Measurements from ENCODE around the gene FARS2. TPM values are rescaled to one million over a fixed set of nuclear protein-coding genes. Genes with fewer than 3 reads are reported as not detected.

Gene FARS2
- total and polyA plus RNA-seq, 7 donors: 8.1 to 21.0 (median 12.5) TPM

DNA sequence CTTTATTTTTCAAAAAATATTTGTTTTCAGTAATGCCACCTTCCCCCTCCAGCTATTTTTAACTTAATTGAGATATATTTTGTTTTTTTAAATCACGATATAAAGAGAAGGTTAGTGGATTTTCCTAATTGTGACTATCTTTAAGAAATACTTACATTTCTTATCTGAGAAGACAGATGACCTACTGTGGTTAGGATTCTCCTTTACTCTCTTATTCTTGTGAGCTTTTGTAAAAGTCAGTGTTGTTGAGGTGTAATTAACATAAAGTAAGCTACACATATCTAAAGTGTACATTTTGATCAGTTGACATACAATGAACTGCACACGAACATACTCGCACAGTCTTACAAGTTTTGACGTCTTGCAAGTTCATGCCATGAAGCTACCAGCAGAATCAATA lies 144.7 kb downstream of the FARS2 start:
- WGBS, 2 donors: 94 to 98% methylated on average over 4 of the region's 4 CpGs
- H3K4me1 ChIP-seq: no peaks in the 10 kb centered on the region
- H3K27me3 ChIP-seq: no peaks in the 10 kb centered on the region
- H3K27ac ChIP-seq: no peak overlapping the region
- H3K9me3 ChIP-seq: peaks cover 0 to 5% (median 0%) of the 10 kb centered on the region in 4 donors
- no peaks in the 10 kb centered on the region for H3K36me3 ChIP-seq
- TF ChIP-seq POLR2A (IDR thresholded peaks at IDR 0.05) (no peak), POLR2AphosphoS5 (IDR thresholded peaks at IDR 0.05) (no peak), EP300 (IDR thresholded peaks at IDR 0.05) (no peak)
- TF ChIP-seq, protein P1, sequence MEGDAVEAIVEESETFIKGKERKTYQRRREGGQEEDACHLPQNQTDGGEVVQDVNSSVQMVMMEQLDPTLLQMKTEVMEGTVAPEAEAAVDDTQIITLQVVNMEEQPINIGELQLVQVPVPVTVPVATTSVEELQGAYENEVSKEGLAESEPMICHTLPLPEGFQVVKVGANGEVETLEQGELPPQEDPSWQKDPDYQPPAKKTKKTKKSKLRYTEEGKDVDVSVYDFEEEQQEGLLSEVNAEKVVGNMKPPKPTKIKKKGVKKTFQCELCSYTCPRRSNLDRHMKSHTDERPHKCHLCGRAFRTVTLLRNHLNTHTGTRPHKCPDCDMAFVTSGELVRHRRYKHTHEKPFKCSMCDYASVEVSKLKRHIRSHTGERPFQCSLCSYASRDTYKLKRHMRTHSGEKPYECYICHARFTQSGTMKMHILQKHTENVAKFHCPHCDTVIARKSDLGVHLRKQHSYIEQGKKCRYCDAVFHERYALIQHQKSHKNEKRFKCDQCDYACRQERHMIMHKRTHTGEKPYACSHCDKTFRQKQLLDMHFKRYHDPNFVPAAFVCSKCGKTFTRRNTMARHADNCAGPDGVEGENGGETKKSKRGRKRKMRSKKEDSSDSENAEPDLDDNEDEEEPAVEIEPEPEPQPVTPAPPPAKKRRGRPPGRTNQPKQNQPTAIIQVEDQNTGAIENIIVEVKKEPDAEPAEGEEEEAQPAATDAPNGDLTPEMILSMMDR (IDR thresholded peaks at IDR 0.05): no peak
- intact Hi-C loops (cut with DNase I): no loop called here
- no peak overlapping the region for H3K4me3 ChIP-seq
- no peak for DNase-seq

DNA sequence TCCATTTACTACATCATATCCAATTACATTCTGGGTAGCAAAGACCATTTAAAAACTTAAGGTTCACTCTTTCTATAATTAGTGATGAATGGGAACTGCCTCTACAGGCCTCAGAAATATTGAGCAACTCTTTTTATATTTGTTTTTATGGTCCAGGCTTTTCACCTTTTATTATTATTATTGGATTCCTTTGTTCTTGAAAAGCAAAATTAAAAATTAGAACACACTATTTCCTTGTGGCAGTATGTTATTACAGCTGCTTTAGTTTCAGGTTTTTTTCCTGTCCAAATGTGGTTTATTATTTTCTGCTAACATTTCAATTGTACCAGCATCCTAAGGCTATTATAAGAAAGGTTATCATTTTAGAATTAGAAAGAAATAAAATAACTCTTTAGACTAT lies 150.1 kb downstream of the FARS2 start:
- DNase-seq: no peak
- Histone ChIP-seq H3K36me3 (no peaks in the 10 kb centered on the region), H3K4me3 (no peak overlapping the region), H3K4me1 (no peaks in the 10 kb centered on the region), H3K9me3 (no peaks in the 10 kb centered on the region), H3K27ac (no peak overlapping the region), H3K27me3 (no peaks in the 10 kb centered on the region)
- TF ChIP-seq POLR2A (IDR thresholded peaks at IDR 0.05): no peak
- TF ChIP-seq POLR2AphosphoS5 (IDR thresholded peaks at IDR 0.05): no peak
- TF ChIP-seq, protein P1 (IDR thresholded peaks at IDR 0.05): no peak
- no peak for TF ChIP-seq EP300 (IDR thresholded peaks at IDR 0.05)
- intact Hi-C loops (cut with DNase I): no loop called here

DNA sequence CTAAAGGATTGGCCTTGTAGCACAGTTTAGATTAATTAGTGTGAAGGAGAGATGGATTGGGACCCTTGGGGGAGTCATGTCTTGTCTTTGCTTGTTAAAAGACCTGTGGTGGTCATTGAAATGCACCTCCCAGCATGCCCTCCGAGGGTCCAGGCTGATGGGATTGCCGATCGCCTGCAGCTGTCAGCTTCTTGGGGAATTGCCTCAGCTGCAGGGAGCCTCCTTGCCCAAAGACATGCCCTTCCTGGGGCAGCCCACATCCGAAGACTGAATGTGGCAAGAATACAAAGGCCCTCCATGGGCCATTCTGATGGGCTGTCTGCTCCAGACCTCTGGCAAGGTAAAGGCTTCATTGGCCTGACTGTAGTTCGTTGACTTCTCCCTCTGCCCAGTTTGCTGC lies 150.7 kb downstream of the FARS2 start:
- Histone ChIP-seq H3K27me3 (no peaks in the 10 kb centered on the region), H3K4me1 (no peaks in the 10 kb centered on the region), H3K36me3 (no peaks in the 10 kb centered on the region), H3K27ac (no peak overlapping the region), H3K9me3 (no peaks in the 10 kb centered on the region), H3K4me3 (no peak overlapping the region)
- intact Hi-C loops (cut with DNase I): no loop called here
- TF ChIP-seq POLR2AphosphoS5 (IDR thresholded peaks at IDR 0.05) (no peak), EP300 (IDR thresholded peaks at IDR 0.05) (no peak), POLR2A (IDR thresholded peaks at IDR 0.05) (no peak)
- TF ChIP-seq, protein P1 (IDR thresholded peaks at IDR 0.05): no peak
- WGBS, 2 donors: 89 to 92% methylated on average over 5 of the region's 5 CpGs
- DNase-seq: no peak

DNA sequence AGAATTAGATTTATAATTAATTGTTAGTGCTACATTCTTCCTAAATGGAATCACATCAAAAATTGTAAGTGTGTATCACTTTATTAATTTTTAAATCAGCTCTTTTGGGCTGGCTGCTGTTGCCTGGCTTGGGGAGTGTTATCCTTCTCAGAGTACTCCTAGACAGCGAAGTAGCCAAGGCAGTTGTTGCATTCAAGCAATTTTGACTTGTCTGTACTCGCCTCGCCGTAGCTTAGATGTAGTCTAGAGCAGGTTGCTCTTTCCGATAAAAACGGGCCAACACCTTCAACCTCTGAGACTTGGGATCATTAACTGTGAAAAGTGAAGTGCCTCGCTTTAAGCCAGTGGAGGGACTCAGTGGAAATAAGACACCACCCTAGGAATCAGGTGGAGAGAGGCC lies 151.3 kb downstream of the FARS2 start:
- no peaks in the 10 kb centered on the region for H3K27me3 ChIP-seq
- no peaks in the 10 kb centered on the region for H3K9me3 ChIP-seq
- no peaks in the 10 kb centered on the region for H3K36me3 ChIP-seq
- no peak overlapping the region for H3K4me3 ChIP-seq
- H3K4me1 ChIP-seq: no peaks in the 10 kb centered on the region
- no peak overlapping the region for H3K27ac ChIP-seq
- no peak for DNase-seq
- intact Hi-C loops (cut with DNase I): no loop called here
- no peak for TF ChIP-seq POLR2A (IDR thresholded peaks at IDR 0.05)
- no peak for TF ChIP-seq POLR2AphosphoS5 (IDR thresholded peaks at IDR 0.05)
- TF ChIP-seq, protein P1 (IDR thresholded peaks at IDR 0.05): no peak
- TF ChIP-seq EP300 (IDR thresholded peaks at IDR 0.05): no peak
- WGBS, 2 donors: 96% methylated on average over 7 of the region's 7 CpGs

DNA sequence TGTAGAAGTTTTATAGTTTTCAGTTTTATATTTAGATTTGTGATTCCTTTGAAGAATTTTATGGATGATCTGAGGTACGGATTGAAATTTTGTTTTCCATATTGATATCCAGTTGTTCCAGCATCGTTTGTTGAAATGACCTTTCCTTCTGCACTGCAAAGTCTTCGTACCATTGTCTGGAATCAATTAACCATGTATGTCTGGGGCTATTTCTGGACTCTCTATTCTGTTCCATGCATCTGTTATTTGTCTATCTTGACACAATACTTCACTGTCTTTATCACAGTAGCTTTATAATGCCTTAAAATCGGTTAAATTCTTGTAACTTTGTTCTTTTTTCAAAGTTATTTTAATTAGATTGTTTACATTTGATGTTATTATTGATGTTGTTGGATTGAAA lies 154.9 kb downstream of the FARS2 start:
- Histone ChIP-seq H3K27me3 (no peaks in the 10 kb centered on the region), H3K4me3 (no peak overlapping the region), H3K36me3 (no peaks in the 10 kb centered on the region), H3K9me3 (no peaks in the 10 kb centered on the region), H3K27ac (no peak overlapping the region), H3K4me1 (no peaks in the 10 kb centered on the region)
- no peak for DNase-seq
- 92 to 94% methylated on average over 4 of the region's 4 CpGs for WGBS, 2 donors
- TF ChIP-seq POLR2A (IDR thresholded peaks at IDR 0.05) (no peak), EP300 (IDR thresholded peaks at IDR 0.05) (no peak), POLR2AphosphoS5 (IDR thresholded peaks at IDR 0.05) (no peak)
- TF ChIP-seq, protein P1 (IDR thresholded peaks at IDR 0.05): no peak
- intact Hi-C loops (cut with DNase I): no loop called here
